OCI-LY3 (cell line): ENCODE results near the gene BBS1.

Source experiments
- H2AFZ ChIP-seq: fragments of 200-600, 300-600 bp; shearing (Covaris generic); 2 replicates; pipeline ENCODE4 v1.6.0; 2014; ENCODE audit warnings: antibody characterized with exemption, low read depth, low read length
- H3K27ac ChIP-seq: fragments of 200-600, 300-600 bp; sonication (generic); 2 replicates; pipeline ENCODE4 v1.5.1; 2014; ENCODE audit warnings: mild to moderate bottlenecking, low read length, moderate library complexity, mixed read lengths
- H3K27me3 ChIP-seq: fragments of 200-600, 300-600 bp; sonication (generic); 2 replicates; pipeline ENCODE4 v1.6.1; 2014; ENCODE audit warnings: low read depth, low read length, mixed read lengths
- H3K36me3 ChIP-seq: fragments of 200-600, 300-600 bp; sonication (generic); replicated peaks from 2 replicates; pipeline ENCODE3; 2014; ENCODE audit warnings: low read depth, low read length, mixed read lengths
- H3K4me1 ChIP-seq: fragments of 300-600, 200-600 bp; sonication (generic); 2 replicates; pipeline ENCODE4 v1.6.1; 2014; ENCODE audit warnings: low read length, mixed read lengths
- H3K4me2 ChIP-seq: fragments of 200-600, 300-600 bp; sonication (generic); 2 replicates; pipeline ENCODE4 v1.6.1; 2014; ENCODE audit warnings: low read length, mixed read lengths
- H3K4me3 ChIP-seq: fragments of 300-600, 200-600 bp; sonication (generic); 2 replicates; pipeline ENCODE4 v1.5.1; 2014; ENCODE audit warnings: antibody characterized with exemption, mild to moderate bottlenecking, low read length, moderate library complexity
- H3K79me2 ChIP-seq: fragments of 300-600, 200-600 bp; shearing (Covaris generic); 2 replicates; pipeline ENCODE4 v1.6.1; 2014; ENCODE audit warnings: mild to moderate bottlenecking, low read length, mixed read lengths
- H3K9ac ChIP-seq: fragments of 300-600, 200-600 bp; shearing (Covaris generic); 2 replicates; pipeline ENCODE4 v1.6.0; 2014; ENCODE audit warnings: mild to moderate bottlenecking, low read length, moderate library complexity
- H3K9me3 ChIP-seq: fragments of 200-600, 300-600 bp; shearing (Covaris generic); 2 replicates; pipeline ENCODE4 v1.6.1; 2014; ENCODE audit warnings: low read length, mixed read lengths; ENCODE audit not compliant: insufficient read depth
- H4K20me1 ChIP-seq: fragments of 200-600, 300-600 bp; sonication (generic); 2 replicates; pipeline ENCODE4 v1.6.1; 2016; ENCODE audit warnings: low read length, mixed read lengths; ENCODE audit not compliant: insufficient read depth
- EZH2phosphoT487 ChIP-seq: fragments of 200-600 bp; shearing (Covaris generic); IDR thresholded peaks from 2 replicates; pipeline ENCODE4 v1.6.1; 2018; ENCODE audit warnings: antibody characterized with exemption, mixed run types, low read depth
- TF ChIP-seq, protein P1 (sequence below): fragments of 200-600, 300-600 bp; sonication (generic); IDR thresholded peaks from 2 replicates; pipeline ENCODE4 v1.5.1; 2014; ENCODE audit warnings: antibody characterized with exemption, low read length, low read depth

Gene BBS1

DNA sequence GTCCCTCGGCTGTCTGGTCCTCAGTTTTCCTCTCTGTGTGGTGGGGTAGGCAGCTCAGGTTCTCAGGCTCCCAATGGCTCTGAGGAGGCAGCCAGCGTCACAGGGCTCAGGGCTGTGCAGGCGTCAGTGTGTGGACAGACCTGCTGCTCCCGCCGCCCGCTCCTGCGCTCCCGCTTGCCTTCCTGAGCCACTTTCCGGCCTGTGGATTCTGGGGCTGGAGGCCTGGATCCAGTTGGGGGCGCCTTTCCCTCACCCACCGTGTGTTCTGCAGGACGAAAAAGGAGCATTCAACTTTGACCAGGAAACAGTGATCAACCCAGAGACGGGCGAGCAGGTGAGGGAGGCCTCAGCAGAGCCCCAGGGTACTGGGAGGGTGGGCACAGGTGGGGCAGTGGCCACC, 15.5 kb upstream of the BBS1 start:
- Histone ChIP-seq H3K9ac (no peak overlapping the region), H3K9me3 (no peaks in the 10 kb centered on the region), H4K20me1 (no peaks in the 10 kb centered on the region), H3K27ac (no peak overlapping the region), H3K36me3 (peaks cover 38% of the 10 kb centered on the region), H3K4me3 (no peak overlapping the region), H2AFZ (no peak overlapping the region), H3K4me2 (no peak overlapping the region), H3K4me1 (no peaks in the 10 kb centered on the region), H3K27me3 (no peaks in the 10 kb centered on the region), H3K79me2 (no peaks in the 10 kb centered on the region)
- no peak for TF ChIP-seq EZH2phosphoT487
- TF ChIP-seq, protein P1, sequence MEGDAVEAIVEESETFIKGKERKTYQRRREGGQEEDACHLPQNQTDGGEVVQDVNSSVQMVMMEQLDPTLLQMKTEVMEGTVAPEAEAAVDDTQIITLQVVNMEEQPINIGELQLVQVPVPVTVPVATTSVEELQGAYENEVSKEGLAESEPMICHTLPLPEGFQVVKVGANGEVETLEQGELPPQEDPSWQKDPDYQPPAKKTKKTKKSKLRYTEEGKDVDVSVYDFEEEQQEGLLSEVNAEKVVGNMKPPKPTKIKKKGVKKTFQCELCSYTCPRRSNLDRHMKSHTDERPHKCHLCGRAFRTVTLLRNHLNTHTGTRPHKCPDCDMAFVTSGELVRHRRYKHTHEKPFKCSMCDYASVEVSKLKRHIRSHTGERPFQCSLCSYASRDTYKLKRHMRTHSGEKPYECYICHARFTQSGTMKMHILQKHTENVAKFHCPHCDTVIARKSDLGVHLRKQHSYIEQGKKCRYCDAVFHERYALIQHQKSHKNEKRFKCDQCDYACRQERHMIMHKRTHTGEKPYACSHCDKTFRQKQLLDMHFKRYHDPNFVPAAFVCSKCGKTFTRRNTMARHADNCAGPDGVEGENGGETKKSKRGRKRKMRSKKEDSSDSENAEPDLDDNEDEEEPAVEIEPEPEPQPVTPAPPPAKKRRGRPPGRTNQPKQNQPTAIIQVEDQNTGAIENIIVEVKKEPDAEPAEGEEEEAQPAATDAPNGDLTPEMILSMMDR = no peak

DNA sequence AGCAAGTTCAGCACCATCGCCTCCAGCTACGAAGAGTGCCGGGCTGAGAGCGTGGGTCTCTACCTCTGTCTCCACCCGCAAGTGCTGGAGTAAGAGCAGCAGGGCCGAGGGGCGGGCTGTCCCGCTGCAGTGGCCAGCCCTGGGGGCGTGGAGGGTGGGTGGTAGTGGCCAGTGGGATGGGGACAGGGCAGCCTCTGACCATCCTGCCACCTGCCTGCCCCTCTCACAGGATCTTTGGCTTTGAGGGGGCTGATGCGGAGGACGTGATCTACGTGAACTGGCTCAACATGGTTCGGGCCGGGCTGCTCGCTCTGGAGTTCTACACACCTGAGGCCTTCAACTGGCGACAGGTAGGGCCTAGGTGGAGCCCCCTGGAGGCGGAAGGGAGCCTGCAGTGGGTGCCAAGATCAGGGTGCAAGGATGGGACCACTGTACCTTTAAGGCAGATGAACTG, 15.0 kb upstream of the BBS1 start:
- H4K20me1 ChIP-seq = no peaks in the 10 kb centered on the region
- TF ChIP-seq, protein P1 = no peak
- no peak for TF ChIP-seq EZH2phosphoT487
- H3K9ac ChIP-seq = no peak overlapping the region
- no peak overlapping the region for H3K4me3 ChIP-seq
- H3K4me1 ChIP-seq = no peaks in the 10 kb centered on the region
- no peaks in the 10 kb centered on the region for H3K9me3 ChIP-seq
- H3K27ac ChIP-seq = no peak overlapping the region
- H2AFZ ChIP-seq = no peak overlapping the region
- no peaks in the 10 kb centered on the region for H3K27me3 ChIP-seq
- peaks cover 40% of the 10 kb centered on the region for H3K36me3 ChIP-seq
- H3K4me2 ChIP-seq = no peak overlapping the region
- no peaks in the 10 kb centered on the region for H3K79me2 ChIP-seq

DNA sequence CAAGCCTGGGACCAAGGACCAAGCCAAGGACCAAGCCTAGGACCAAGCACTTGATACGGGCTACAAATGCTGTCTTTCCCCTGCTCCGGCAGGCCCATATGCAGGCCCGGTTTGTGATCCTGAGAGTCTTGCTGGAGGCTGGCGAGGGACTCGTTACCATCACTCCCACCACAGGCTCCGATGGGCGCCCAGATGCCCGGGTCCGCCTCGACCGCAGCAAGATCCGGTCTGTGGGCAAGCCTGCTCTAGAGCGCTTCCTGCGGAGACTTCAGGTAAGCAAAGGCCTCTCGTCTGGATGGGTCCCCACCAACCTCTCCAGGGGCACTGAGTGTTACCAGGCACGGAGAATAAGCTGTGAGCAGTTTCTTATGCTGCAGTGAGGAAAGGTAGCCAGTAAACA, 13.2 kb upstream of the BBS1 start:
- Histone ChIP-seq H3K27me3 (no peaks in the 10 kb centered on the region), H3K79me2 (no peaks in the 10 kb centered on the region), H2AFZ (no peak overlapping the region), H3K4me1 (no peaks in the 10 kb centered on the region), H3K9me3 (no peaks in the 10 kb centered on the region), H3K4me3 (no peak overlapping the region), H4K20me1 (no peaks in the 10 kb centered on the region), H3K9ac (no peak overlapping the region), H3K4me2 (no peak overlapping the region), H3K27ac (no peak overlapping the region), H3K36me3 (peaks cover 35% of the 10 kb centered on the region)
- TF ChIP-seq EZH2phosphoT487 = no peak

DNA sequence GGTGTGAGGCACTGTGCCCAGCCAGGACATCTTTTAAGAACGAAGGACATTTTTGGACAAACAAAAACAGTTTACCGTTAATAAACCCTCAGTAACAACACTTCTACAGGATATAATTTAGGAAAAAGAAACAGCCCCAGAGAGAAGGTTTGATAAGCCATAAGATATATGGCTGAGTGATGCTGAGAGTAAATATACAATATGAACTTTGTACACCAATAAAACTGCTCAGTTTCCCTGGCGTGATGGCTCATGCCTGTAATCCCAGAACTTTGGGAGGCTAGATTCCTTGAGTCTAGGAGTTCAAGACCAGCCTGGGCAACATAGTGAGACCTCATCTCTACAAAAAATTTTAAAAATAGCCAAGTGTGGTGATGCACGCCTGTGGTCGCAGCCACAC, 11.9 kb upstream of the BBS1 start:
- H3K27ac ChIP-seq = no peak overlapping the region
- H3K9me3 ChIP-seq = no peaks in the 10 kb centered on the region
- no peaks in the 10 kb centered on the region for H3K4me1 ChIP-seq
- no peaks in the 10 kb centered on the region for H3K79me2 ChIP-seq
- H3K4me3 ChIP-seq = no peak overlapping the region
- H4K20me1 ChIP-seq = no peaks in the 10 kb centered on the region
- H3K36me3 ChIP-seq = peaks cover 33% of the 10 kb centered on the region
- no peak overlapping the region for H3K9ac ChIP-seq
- no peak overlapping the region for H2AFZ ChIP-seq
- no peaks in the 10 kb centered on the region for H3K27me3 ChIP-seq
- TF ChIP-seq, protein P1 = no peak
- TF ChIP-seq EZH2phosphoT487 = no peak
- no peak overlapping the region for H3K4me2 ChIP-seq

DNA sequence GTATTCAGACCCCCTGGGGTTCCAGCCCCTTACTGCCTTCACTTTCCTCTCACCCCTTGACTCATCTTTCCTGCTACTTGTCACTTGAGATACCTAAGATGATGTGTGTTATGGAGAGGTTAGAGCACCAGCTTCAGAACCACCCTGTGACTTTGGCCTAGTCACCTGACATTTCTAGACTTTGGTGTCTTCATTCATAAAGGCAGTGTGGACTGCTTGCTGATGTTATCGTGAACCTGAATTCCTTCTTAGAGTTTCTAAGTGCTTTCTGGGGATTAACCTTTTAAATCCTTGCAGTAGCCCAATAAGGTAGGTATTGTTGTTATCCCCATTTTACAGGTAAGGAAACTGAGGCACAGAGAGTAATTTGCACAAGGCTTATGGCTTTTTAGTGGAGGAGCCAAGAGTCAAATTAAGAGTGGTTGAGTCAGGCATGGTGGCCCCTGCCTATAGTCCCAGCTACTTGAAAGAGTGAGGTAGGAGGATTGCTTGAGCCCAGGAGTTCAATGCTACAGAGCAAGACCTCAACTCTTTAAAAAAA, 5.1 kb upstream of the BBS1 start:
- Histone ChIP-seq H3K4me1 (peaks cover 3% of the 10 kb centered on the region; the same call in 1 of the 2 replicates), H3K9me3 (no peaks in the 10 kb centered on the region), H3K79me2 (no peaks in the 10 kb centered on the region), H3K4me3 (no peak overlapping the region), H3K27ac (no peak overlapping the region), H3K4me2 (no peak overlapping the region), H4K20me1 (no peaks in the 10 kb centered on the region), H2AFZ (no peak overlapping the region), H3K27me3 (no peaks in the 10 kb centered on the region), H3K9ac (no peak overlapping the region), H3K36me3 (peaks cover 16% of the 10 kb centered on the region)
- TF ChIP-seq, protein P1 = no peak
- no peak for TF ChIP-seq EZH2phosphoT487
